ENCODE measurements around the gene CERS2.
"Not testable (repeated sequence)": the region's sequence is repeated elsewhere in the genome, so short reads cannot be mapped to it uniquely, and the experiment has no call there.

Gene CERS2

DNA sequence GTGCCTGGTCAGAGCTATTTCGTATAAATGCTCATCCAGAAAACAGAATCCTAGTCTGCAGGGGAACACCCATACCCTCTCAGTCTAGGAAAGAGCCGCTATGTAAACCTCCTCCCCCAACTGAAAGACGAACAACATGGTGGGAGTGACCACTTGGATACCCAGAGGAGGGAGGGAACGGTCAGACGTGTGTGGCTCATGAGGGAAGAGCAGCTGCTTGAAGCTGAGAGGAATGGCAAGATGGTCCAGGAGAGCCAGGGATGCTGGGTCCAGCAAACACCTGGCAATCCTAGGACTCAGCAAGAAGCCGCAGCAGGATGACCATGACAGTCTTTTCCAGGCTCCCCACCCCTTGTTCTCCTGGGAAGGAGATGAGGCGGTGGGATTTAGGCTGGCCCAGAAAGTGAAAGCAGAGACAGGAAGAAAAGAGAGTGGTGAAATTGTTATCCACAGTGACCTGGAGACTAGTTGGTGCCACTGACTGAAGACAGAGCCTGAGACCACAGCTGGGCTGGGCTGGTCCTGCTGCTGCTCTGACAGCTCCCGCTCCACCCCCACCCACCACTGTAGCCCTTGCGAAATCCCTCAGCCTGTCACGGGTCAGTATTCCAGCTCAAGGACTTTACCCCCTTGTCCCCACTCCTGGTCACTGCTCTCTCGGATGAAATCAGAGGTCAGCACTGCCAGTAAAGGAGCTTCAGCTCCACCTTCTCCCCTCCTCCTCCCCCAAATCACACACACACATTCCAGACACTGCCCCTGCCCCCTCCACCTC lies 3.6 kb downstream of the CERS2 start:
- no peak for DNase-seq (ENCODE audit: low read depth in 3 of 3, low spot score in 1 of 3)

DNA sequence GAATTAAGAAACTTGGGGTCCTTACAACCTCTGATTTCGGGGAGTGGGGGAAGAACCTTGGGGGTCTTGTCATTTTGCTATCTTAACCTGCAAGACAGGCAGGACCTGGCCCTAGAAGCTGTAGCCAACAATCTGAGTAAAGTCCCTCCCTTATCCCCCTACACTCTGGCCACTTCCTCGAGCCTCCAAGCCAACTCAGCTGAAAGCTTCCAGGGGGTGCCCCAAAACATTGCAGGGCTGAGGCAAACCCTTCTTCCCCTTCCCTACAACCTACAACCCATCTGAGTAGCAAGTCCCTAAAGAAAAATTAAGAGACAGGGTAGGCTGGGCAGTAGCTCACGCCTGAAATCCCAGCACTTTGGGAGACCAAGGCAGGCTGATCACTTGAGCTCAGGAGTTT lies 5.0 kb downstream of the CERS2 start:
- DNase-seq (ENCODE audit: low read depth in 3 of 3, low spot score in 1 of 3) = no peak

DNA sequence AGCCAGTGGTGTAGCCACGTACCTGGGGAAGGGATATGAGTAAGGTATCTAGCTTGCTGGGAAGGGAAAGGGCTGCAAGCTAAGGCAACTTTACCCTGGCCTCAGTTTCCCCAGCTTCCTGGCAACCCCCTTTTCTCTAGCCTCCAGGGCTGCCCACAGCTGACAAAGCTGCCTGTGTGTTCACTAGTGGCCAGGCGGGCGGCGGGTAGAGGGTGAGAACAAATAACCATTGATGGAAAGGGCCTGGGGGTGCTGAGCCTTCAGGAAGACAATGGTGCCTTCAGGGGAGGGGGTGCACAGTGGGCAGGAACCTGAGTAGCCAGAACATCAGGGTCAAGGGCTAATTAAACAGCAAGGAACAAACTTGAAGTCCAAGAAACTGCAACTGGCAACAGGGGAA lies 6.1 kb downstream of the CERS2 start:
- no peak for DNase-seq (ENCODE audit: low read depth in 3 of 3, low spot score in 1 of 3)

DNA sequence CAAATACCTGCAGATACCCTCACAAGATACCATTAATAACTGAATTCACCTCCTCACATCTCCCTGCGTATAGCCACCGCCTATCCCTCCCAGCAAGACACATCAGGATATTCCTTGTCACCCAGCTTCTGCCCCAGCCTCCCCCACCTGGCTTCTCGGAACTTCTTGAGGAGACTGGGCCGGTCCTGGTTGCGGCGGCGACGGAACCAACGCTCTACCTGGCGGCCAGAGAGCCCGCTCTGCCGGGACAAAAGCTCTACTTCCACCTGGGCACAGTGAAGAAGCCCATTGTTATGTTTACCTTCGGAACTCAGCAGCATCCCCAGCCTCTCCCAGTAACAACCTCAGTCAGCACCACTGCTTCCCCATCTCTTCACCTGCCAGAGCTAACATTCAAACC lies 6.7 kb downstream of the CERS2 start:
- no peak for DNase-seq (ENCODE audit: low read depth in 3 of 3, low spot score in 1 of 3)

DNA sequence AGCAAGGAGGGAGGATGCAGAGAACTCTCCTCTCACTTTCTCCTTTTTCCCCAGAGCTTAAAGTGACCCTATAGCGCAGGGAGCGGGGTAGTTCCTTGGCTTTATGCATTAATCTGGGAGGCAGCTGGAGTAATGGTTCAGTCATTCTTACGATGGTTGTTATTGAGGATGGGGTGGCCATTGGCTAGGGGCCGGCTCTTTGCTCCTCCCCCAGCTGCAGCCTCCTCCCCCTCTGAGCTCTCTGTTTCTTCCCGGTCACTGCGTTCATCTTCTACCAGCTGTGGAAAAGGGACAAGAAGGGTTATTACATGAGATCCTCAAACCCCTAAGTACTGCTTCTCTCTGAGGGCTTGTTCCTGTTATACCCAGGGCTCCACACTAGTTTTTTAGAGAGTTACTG lies 8.6 kb downstream of the CERS2 start:
- DNase-seq (ENCODE audit: low read depth in 3 of 3, low spot score in 1 of 3) = no peak

DNA sequence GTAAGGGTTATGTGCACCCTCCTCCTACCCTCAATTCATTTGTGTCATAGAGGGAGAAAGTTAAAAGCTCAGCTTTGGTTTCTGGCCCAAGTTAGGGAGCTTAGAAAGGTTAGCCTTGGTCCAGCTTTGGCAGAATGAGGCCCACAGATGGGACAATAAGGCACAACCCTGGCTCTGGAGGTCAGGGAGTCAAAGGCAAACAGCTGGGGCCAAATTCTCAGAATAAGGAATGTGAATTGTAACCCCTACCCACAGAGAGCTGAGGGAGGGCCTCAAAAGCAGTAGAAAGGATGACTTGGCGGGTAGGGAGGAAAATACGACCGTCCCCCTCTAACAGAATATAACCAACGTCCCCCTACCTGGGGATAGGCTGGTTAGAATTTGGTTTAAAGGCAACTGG lies 9.0 kb downstream of the CERS2 start:
- no peak for DNase-seq (ENCODE audit: low read depth in 3 of 3, low spot score in 1 of 3)

DNA sequence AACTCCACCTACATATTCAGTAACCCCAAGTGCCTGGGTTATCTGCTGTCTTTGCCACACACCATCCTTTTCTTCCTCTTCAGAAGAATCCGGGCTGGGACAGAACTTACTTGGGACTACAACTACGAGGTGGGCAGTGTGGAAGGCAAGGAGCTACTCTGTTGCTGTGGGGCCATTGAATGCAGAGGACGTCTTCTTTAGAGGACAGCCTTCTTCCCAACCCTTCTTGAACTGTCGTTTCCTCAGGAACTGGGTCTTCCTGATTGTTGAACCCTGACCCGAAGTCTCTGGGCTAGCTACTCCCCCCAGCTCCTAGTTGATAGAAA lies 10.5 kb downstream of the CERS2 start:
- no peak for DNase-seq (ENCODE audit: low read depth in 3 of 3, low spot score in 1 of 3)

DNA sequence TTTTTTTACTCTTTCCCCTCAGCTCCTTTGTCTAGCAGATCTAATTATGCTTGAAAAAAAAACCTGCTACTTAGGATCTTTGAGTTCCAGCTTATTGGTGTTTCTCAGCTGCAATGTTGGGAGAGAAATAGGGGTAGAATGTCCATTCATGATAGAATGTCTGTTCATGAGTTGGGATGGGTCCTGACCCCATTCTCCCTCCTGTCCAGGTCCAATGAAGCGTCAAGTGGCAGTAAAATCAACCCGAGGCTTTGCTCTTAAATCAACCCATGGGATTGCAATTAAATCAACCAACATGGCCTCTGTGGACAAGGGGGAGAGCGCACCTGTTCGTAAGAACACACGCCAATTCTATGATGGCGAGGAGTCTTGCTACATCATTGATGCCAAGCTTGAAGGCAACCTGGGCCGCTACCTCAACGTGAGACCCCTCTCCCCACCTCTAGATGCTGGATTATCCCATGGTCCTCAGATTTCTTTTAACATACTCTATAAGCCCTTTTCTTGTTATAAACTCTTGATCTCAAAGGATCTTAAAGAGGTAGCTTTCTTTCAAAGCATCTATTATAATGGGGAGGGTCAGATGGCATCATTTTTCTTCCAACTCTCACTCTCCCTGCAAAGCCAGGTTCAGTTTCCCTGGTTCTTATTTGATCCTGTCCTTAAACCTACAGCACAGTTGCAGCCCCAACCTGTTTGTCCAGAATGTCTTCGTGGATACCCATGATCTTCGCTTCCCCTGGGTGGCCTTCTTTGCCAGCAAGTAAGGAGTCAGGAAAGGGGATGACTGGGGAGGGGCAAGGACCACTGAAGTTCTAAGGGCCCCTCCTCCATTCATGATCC lies 11.1 kb downstream of the CERS2 start:
- DNase-seq (ENCODE audit: low read depth in 3 of 3, low spot score in 1 of 3) = no peak

DNA sequence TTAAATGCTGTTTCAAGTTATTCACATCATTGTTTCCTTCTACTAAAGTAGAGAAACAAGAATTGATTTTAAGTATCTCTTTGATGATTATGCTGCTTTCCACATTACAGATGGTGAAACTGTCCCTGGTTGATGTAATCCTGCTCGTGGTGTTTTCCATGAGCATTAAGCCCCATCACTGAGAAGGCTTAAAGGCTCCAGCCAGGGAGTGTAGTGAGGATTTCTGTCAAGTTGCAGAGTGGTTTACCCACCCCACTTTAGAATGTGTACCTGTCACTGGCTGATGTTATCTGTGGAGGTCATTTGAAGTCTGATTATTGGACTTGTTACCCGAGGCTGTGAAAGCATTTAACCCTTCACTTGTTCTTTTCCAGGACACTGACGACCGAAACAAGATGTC lies 12.9 kb downstream of the CERS2 start:
- no peak for DNase-seq (ENCODE audit: low read depth in 3 of 3, low spot score in 1 of 3)

DNA sequence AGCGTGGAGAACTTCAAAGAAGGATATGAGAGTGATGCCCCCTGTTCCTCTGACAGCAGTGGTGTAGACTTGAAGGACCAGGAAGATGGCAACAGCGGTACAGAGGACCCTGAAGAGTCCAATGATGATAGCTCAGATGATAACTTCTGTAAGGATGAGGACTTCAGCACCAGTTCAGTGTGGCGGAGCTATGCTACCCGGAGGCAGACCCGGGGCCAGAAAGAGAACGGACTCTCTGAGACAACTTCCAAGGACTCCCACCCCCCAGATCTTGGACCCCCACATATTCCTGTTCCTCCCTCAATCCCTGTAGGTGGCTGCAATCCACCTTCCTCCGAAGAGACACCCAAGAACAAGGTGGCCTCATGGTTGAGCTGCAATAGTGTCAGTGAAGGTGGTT lies 14.0 kb downstream of the CERS2 start:
- DNase-seq (ENCODE audit: low read depth in 3 of 3, low spot score in 1 of 3) = no peak

DNA sequence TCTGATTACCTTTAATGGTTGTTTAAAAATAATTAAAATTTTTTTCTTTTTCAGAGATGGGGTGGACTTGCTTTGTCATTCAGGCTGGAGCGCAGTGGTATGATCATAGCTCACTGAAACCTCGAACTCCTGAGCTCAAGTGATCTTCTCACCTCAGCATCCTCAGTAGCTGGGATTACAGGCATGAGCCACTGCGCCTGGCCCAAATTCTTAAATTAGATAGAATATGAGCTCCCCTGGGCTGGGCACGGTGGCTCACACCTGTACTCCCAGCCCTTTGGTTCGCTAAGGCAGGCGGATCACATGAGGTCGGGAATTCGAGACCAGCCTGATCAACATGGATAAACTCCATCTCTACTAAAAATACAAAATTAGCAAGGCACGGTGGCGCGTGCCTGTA lies 17.0 kb downstream of the CERS2 start:
- DNase-seq (ENCODE audit: low read depth in 3 of 3, low spot score in 1 of 3) = no peak

DNA sequence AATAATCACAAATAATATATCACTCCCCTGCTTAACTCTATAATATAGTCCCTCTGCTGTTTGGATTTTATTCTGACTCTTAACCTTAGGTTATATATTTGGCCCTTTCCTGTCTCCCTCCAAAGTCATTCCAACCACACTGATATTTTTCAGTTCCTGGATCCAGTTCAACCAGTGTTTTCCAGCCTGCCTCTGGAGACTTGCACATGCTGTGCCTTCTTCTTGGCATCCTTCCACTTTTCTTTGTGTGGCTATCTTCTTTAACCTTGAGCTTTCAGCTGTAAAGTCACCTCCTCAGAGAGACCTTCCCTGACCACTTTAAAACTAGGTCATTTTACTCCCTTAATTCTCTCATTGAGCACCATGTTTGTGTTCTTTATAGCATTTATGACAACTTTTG lies 19.4 kb downstream of the CERS2 start:
- no peak for DNase-seq (ENCODE audit: low read depth in 3 of 3, low spot score in 1 of 3)

DNA sequence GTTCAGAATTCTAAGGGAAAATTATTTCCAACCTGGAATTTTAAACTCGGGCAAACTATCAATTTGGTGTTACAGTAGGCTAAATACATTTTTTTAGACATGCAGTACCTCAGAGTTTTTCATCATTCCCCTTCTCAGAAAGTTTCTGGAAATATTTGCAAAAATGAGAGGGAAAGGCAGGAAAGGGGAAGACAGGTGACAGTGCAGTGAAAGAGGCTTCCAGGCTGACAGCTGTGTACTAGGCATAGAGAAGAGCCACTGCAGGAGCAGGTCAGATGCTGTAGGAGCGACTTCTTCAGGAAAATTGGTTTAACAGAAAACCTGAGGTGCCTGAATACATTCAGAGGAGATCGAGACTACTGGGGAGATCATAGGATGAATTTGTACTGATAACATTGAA lies 19.9 kb downstream of the CERS2 start:
- no peak for DNase-seq (ENCODE audit: low read depth in 3 of 3, low spot score in 1 of 3)

DNA sequence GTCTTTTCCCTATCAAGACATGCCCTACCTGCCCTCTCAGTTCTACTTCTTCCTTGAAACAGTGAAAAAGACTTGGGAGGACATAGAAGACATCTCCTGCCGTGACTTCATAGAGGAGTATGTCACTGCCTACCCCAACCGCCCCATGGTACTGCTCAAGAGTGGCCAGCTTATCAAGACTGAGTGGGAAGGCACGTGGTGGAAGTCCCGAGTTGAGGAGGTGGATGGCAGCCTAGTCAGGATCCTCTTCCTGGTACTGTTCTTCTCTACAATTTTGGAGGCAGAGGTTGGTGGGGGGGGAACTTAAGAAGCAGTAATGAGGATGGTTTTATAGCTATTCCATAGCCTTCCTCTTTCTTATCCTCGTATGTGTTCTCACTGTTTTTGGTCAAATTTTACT lies 29.8 kb downstream of the CERS2 start:
- no peak for DNase-seq (ENCODE audit: low read depth in 3 of 3, low spot score in 1 of 3)

DNA sequence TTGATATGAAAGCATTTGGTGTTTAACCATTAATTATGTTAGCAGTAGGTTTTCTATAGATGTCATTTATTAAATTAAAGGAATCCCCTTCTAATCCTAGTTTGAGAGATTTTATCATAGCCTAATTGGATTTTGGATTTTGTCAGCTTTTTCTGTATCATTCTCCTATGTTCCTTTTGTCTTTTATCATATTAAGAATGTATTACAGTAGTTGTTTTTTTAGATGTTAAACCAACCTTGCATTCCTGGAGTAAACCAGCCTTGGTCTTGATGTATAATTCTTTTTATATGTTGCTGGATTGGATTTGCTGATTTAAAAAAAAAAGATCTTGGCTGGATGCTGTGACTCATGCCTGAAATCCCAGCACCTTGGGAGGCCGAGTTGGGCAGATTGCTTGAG lies 42.9 kb downstream of the CERS2 start:
- no peak for DNase-seq (ENCODE audit: low read depth in 3 of 3, low spot score in 1 of 3)

DNA sequence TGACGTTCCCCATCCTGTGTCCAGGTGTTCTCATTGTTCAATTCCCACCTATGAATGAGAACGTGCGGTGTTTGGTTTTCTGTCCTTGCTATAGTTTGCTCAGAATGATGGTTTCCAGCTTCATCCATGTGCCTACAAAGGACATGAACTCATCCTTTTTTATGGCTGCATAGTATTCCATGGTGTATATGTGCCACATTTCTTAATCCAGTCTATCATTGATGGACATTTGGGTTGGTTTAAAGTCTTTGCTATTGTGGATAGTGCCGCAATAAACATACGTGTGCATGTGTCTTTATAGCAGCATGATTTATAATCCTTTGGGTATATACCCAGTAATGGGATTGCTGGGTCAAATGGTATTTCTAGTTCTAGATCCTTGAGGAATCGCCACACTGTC lies 45.9 kb downstream of the CERS2 start:
- DNase-seq (ENCODE audit: low read depth in 3 of 3, low spot score in 1 of 3) = not testable (repeated sequence)

DNA sequence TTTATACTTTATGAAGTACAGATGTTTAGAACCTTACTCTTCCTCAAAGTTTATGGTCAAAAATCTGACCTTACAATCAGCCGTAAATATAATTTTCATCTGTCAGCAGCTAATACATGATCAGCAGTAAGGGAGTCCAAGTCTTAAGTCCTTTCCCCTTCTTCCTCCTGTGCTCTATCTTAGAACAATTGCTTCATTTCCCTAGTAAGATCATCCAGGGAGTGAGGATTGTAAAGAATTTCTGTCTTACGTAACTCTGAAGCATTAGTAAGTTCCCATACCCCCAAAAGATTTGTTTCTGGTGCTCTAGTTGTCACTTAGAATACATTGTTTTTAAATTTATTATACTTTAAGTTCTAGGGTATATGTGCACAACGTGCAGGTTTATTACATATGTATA lies 46.3 kb downstream of the CERS2 start:
- DNase-seq (ENCODE audit: low read depth in 3 of 3, low spot score in 1 of 3) = no peak

DNA sequence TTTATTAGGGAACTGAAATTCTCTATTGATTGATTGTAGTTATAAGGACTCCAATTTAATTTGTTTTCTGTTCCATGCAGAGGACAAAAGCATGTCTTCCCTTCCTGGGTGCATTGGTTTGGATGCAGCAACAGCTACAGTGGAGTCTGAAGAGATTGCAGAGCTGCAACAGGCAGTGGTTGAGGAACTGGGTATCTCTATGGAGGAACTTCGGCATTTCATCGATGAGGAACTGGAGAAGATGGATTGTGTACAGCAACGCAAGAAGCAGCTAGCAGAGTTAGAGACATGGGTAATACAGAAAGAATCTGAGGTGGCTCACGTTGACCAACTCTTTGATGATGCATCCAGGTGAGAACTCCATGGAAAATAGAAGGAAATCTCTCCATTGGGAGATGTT lies 47.0 kb downstream of the CERS2 start:
- no peak for DNase-seq (ENCODE audit: low read depth in 3 of 3, low spot score in 1 of 3)

DNA sequence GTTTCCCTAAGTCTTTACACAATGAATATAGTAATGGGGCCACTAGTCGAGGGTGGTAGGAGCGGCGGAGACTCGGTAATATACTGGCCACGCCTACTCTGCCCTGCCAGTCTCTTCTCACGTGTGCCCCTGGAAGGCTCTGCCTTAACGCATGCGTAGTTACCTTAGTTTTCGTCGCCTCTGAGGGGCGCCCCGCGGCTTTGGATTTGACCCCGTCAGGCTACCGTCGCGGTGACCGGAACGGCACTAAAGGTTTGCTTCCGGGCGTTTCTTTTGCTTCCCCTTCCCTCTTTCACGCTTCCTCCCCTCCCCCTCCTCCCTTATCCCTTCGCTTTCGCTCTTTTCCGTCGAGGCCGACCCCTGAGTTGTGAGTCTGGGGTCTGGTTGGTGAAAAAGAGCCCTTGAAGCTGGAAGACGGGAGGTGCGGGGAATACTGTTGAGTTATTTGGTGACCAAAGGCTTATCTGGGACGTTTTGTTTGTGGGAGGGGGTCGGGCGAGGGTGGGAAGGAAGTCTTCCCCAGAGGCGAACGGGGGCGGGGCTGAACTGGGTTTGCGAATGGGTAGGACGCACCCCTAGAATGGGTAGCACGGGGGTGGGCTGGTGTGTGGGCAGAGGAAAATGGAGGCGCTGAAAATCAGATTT lies 48.4 kb downstream of the CERS2 start, which contains the start of gene SETDB1:
Gene SETDB1, plus strand, starts transcription at position 267 of the 645 bp plus-strand sequence. CDS start 1,352 bp downstream, outside the sequence.
- peak; percentile 77 to 82 (median 79) for DNase-seq (ENCODE audit: low read depth in 3 of 3, low spot score in 1 of 3)

DNA sequence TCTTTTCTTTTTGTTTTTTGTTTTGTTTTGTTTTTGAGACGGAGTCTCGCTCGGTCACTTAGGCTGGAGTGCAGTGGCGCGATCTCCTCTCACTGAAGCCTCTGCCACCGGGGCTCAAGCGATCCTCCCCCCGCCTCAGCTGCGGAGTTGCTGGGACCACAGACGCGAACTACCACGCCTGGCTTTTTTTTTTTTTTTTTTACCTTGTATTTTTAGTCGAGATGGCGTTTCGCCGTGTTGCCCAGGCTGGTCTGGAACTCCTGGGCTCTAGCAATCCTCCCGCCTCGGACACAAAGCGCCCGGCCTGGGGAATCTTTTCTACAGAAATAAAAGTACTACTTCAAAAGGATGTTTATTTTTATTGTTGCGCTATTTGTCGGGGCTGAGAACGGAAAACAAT lies 49.6 kb downstream of the CERS2 start:
- DNase-seq (ENCODE audit: low read depth in 3 of 3, low spot score in 1 of 3) = no peak

DNA sequence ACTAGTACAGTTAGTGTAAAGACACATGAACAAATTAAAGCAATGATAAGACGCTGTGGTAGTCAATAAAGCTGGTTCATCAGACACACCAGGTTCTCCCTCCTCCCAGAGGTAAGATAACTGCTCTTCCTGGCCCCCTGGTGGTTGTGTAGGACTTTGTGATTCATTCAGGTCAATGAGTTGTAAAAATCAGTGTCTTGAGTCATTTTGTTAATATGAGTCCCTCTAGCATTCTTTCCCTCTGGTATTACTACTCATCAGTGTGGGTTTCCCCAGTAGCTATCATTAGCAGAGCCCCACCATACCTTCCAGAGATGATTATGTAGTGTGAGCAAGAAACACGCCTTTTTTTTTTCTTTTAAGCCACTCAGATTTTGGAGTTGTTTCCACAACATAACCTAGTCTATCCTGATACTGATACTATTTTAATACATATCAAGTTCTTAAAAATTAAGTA lies 52.1 kb downstream of the CERS2 start:
- peak; percentile 43 to 59 (median 51) for DNase-seq (ENCODE audit: low read depth in 3 of 3, low spot score in 1 of 3)

DNA sequence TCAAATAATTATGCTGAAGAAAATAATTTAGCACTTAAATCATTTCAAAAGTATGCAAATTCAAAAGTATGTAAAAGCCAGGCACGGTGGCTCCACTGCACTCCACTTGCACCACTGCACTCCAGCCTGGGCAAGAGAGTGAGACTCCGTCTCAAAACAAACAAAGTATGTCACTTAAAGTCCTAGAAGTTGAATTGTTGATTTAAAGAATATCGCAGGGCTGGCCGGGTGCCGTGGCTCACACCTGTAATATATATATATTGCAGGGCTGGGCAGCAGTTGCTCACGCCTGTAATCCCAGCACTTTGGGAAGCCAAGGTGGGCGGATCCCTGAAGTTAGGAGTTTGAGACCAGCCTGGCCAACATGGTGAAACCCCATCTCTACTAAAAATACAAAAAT lies 57.2 kb downstream of the CERS2 start:
- DNase-seq (ENCODE audit: low read depth in 3 of 3, low spot score in 1 of 3) = no peak

All from stimulated activated CD4-positive, alpha-beta T cell treated with anti-CD3 and anti-CD28 coated beads, TNF-alpha, amount 100 ng/mL, for 1 hour (primary cell).